Measurements from ENCODE around the gene TNFAIP8L1.

DNA sequence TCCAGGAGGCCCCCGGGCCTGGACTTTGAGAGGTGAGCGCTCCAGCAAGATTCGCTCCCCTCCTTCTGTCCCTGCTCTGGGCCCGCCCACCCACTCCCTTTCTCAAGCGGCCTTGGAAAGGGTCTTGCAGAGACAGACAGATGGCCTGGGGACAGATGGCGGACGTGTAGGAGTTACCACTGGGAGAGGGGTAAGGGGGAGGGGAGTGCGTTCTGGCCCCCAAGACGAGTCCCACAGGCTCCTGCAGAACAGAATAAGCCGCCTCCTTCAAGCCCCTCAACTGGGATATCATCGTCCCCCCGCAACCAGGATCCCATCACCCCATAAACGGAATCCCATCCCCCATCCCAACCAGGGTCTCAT lies 3.6 kb upstream of the TNFAIP8L1 start:
- TF ChIP-seq CTCF (IDR thresholded peaks at IDR 0.05; ENCODE audit: borderline replicate concordance, extremely low read depth, low read length, poor library complexity, severe bottlenecking), result no peak
- TF ChIP-seq EZH2 (IDR thresholded peaks at IDR 0.05; ENCODE audit: borderline replicate concordance, low read depth, low read length, severe bottlenecking), result no peak
